Nephron progenitor cell (in vitro differentiated cells): ENCODE measurements around the gene RPS21.

Source experiments
- DNase-seq: peaks from one replicate; pipeline ENCODE4 v3.0.0; 2021
- H3K27ac Mint-ChIP-seq: 2 replicates; pipeline ENCODE4 v1.8.0; 2021; ENCODE audit warnings: mild to moderate bottlenecking, moderate library complexity, mixed read lengths
- H3K27me3 Mint-ChIP-seq: 2 replicates; pipeline ENCODE4 v1.8.0; 2021; ENCODE audit warnings: mild to moderate bottlenecking, low read depth, mixed read lengths; ENCODE audit not compliant: poor library complexity
- H3K36me3 Mint-ChIP-seq: 2 replicates; pipeline ENCODE4 v1.8.0; 2021; ENCODE audit warnings: low read depth, mixed read lengths
- H3K4me1 Mint-ChIP-seq: 2 replicates; pipeline ENCODE4 v1.8.0; 2021; ENCODE audit warnings: mixed read lengths
- H3K4me3 Mint-ChIP-seq: 2 replicates; pipeline ENCODE4 v1.8.0; 2021; ENCODE audit warnings: mild to moderate bottlenecking, moderate library complexity, mixed read lengths
- H3K9me3 Mint-ChIP-seq: 2 replicates; pipeline ENCODE4 v1.8.0; 2021; ENCODE audit warnings: mild to moderate bottlenecking, moderate library complexity, mixed read lengths
- CTCF ChIP-seq: fragments of 200-600 bp; sonication (generic); IDR thresholded peaks from 2 replicates; pipeline ENCODE4 v1.5.0; 2021; ENCODE audit warnings: antibody characterized with exemption

The RPS21 gene

GRCh38 chr20:62359043-62359490 lies 27.8 kb upstream of the RPS21 start:
- Mint-ChIP-seq H3K4me3 (no peak overlapping the region), H3K27ac (no peak overlapping the region), H3K36me3 (no peaks in the 10 kb centered on the region), H3K4me1 (peaks cover 62% of the 10 kb centered on the region), H3K27me3 (no peaks in the 10 kb centered on the region), H3K9me3 (no peaks in the 10 kb centered on the region)
- DNase-seq: peak; percentile 52
- TF ChIP-seq CTCF: no peak

DNA sequence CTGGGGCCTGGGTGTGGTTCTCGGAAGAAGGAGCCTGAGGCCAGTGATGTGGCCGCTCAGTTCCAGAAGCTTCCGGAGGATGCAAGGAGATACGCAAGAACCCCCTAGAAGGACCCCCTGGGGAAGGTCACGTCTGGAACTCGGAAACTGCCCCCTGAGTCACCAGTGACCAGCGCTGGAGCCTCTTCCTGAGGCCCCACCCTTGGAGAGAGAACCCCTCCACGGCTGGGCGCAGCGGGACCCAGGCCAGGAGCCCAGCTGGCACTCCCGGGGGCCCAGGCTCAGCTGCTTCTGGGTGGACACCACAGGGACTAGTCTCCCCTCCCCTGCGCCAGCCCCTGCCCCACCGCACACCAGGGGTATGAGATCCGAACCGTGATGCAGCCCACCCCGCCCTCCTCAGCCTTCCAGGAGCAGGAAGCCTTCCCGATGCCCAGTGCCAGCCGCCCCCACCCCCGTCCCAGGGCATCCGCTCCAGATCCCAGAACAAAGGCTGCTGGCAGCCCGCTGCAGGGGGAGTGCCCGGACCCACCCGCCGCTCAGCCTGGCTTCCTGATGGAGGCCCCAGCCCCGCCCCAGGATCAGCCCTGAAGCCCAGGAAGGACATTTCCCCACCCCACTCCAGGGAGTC lies 27.3 kb upstream of the RPS21 start:
- TF ChIP-seq CTCF: no peak
- no peaks in the 10 kb centered on the region for H3K9me3 Mint-ChIP-seq
- H3K4me1 Mint-ChIP-seq: peaks cover 61% of the 10 kb centered on the region
- no peaks in the 10 kb centered on the region for H3K27me3 Mint-ChIP-seq
- no peak for DNase-seq
- no peak overlapping the region for H3K27ac Mint-ChIP-seq
- no peak overlapping the region for H3K4me3 Mint-ChIP-seq
- no peaks in the 10 kb centered on the region for H3K36me3 Mint-ChIP-seq

DNA sequence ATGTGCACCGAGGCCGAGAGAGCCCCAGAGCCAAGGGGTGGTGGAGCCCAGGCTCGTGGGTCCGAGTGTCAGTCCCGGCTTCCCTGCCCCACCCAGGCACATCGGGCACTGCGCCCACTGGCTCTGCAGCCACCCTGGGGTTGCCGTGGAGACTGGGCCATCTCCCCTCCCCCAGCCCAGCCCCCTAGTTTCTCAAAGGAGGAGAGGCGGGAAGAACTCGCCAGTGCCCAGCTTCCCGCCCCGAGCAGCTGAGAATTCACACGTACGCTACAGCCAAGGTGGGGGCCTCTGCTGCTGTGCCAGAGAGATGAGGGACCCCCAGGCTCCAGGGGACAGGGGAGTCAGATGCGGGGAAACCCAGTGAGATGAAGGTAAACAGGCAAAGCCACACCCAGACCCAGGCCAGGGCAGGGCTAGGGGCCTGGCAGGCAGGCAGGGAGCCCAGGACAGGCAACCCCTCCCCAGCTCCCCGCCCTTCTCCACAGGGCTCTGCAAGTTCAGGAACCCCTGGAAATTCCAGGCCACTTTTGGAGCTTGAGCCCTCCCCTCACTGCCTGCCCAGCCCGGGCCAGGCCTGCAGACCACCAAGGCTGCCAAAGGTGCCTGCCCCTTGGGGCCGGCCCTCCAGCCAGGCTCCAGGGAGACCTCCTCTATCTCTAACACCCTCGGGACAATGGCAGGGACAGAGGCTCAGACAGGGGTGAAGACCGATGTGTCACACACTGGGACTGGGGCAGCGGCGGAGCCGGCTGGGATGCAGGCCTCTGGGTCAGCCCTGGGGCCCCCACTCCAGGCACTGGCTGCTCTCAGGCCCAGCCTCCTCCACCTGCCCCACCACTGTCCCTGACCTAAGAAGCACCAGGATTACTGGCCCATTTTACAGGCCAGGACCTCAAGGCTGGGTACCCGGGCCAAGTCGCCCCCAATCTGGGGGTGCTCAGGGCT lies 25.8 kb upstream of the RPS21 start:
- Mint-ChIP-seq H3K9me3 (no peaks in the 10 kb centered on the region), H3K4me3 (peak overlapping the region; percentile 30), H3K4me1 (peaks cover 63% of the 10 kb centered on the region), H3K36me3 (no peaks in the 10 kb centered on the region), H3K27me3 (no peaks in the 10 kb centered on the region), H3K27ac (no peak overlapping the region)
- no peak for TF ChIP-seq CTCF
- no peak for DNase-seq

- Mint-ChIP-seq H3K4me1 (peaks cover 55% of the 10 kb centered on the region), H3K4me3 (no peak overlapping the region), H3K9me3 (no peaks in the 10 kb centered on the region), H3K36me3 (no peaks in the 10 kb centered on the region), H3K27me3 (no peaks in the 10 kb centered on the region), H3K27ac (no peak overlapping the region)
- no peak for TF ChIP-seq CTCF
- no peak for DNase-seq
These were observed 24.9 kb upstream of the RPS21 start for GRCh38 chr20:62361799-62362589.

DNA sequence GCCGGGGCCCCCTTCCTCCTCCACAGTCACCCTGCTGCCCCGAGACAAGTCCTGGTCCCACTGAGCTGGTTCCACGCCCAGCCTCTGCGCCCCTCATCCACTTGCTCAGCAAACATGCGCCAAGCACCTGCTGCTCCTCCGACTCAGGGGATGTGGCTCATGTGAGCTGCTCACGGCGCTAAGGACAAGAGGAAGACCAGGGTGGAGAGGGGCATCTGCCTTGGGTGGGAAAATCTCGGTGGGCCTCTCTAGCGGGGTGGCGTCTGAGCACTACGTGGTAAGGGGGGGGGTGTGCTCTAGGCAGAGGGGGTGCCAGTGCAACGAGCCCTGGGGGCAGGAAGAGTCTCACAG lies 24.3 kb upstream of the RPS21 start:
- Mint-ChIP-seq H3K36me3 (no peaks in the 10 kb centered on the region), H3K4me3 (no peak overlapping the region), H3K9me3 (no peaks in the 10 kb centered on the region), H3K4me1 (peaks cover 52% of the 10 kb centered on the region), H3K27me3 (no peaks in the 10 kb centered on the region), H3K27ac (no peak overlapping the region)
- TF ChIP-seq CTCF: no peak
- no peak for DNase-seq
